SHP77 (cell line): Measurements from ENCODE around the gene CDKL5.

Source experiments
- DNase-seq, 2 experiments: peaks; one replicate each; lab custom pipeline; 2025; lab: John Stamatoyannopoulos, UW

CDKL5 gene

DNA sequence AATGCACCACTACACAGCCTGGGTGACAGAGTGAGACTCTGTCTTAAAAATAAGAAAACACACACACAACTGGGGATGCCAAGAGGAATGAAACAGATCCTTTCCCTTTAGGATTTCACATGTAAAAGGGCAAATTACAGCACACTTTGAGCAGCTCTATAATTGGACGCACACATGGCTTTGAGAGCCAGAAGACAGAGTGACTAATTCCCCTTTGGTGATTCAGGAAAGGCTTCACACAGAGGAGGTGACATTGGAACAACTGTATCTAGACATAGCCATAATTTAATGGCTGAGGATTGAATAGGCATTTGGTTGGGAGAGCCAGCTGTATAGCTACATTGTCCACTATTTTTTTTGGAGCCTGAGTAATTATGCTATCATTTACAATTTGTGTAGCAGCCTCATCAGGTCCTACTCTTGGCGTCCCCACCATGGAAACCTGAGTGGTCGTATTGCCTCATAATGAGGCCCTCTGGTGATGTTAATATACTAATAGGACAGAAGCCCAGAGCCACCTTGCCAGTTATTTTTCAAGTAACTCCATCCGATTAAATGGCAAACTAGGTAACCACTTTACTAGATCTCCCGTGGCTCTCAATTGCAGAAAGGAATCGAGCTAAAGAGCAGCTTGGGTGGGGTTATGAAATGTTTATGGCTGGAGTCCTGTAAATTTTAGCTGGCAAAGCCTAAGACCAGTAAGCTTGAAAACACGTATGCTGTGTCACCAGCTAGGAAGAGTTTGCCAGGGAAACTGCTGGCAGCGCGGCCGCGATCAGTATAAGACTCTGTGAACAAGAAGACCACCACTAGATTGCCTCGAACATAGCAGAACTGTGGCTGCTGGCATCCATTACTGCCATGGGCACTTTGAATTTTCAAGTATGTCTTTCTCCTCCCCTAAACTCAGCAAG is 273.6 kb downstream of the CDKL5 start:
- DNase-seq, result no peak

DNA sequence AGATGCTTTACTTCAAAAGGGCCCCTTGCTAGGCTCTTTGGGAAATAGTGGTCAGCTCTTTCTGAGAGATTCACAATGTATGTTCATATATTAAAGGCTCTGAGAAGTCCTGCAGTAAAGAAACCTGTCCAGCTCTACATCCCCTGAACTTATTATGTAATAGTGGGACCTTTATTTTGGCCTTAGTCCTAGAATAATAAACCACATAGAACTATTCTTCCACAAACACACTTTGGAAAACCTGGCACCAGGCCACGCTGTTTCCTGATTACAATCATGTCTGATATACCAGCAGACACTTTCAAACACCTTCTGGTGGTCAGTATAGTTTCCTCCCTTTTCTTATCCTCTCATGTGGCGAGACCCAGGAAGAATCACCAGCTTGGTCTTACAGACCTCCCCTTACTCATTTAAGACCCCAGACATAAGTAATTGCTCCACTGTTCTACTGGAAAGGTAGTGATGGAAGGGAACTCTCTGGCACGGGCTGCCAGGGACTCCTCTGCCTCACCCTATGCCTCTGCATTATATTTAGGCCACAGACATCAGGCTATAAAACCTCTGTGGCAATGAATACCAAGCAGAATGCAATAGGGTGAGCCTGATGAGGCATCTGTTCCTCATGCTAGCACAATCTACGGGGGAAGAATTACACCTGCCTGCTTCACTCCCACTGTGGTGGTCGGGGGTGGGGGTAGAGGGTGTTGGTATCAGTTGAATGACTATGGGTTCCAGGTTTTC is 276.4 kb downstream of the CDKL5 start:
- DNase-seq, result no peak

DNA sequence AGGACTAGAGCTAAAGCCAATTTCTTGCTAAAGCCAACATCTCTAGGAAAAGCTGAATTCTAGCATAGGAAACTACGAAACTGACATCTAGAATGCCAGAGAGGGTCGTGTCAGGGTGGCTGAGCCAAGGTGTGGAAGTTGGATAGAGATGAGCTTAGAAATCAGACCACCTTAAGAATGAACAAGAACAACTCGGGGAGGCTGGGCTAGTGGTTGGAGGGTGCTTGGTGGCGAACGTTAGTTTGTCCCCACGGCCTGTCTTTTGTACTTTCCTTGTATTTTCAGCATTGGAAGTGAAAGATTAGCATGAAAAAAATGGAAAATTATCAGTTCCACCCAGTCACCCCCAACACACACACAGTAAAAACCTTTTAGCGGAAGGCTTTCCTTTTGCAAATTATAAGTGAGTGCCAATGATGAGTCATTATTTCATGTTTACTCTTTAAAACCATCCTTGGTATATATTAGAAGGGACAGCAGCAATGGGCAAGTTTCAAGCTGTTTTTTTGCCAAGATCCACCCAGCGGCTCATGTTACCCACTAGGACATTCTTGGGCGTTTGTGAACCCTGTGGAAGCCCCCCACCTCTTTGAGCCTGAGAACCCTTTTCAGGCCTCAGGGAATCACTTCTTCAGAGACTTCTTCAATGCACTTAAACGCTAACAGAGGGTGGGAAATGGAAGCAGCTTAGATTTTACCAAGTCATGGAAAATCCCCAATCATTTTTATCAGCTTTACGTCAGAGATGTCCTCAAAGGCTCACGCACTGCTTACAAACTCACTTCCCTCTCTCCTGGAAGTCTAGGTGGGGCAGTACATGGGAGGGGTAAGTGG is 277.2 kb downstream of the CDKL5 start:
- no peak for DNase-seq
